ENCODE data around the gene HAVCR2. TPM values are rescaled to one million over a fixed set of nuclear protein-coding genes. Genes with fewer than 3 reads are reported as not detected.

Gene HAVCR2
- total RNA-seq, 2 donors from 2014 or later: 1.8 to 2.8 TPM

DNA sequence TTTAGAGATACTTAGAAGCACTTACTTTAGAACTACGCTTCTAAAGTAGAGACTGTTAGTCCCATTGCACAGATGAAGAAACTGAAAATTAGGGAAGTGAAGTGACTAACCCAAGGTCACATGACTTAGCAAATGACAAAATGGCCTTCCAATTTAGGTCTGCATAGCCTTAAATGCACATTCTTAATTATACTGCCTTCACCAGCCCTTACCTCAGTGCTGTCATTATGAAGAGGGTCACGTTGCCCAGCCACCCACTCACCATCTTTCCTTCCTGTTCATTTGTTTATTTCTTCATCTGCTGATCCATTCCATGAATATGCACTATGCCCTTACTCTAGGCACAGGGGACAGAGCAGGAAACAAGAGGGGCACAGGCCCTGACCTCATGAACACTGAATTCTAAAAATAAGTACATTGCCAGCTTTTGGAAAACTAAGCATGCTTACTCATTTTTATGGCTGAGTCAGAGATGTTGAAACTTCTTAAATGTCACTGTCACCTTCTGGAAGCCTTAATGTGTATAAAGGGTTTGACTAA, 8.6 kb downstream of the HAVCR2 start:
- H3K27ac ChIP-seq: no peak overlapping the region
- TF ChIP-seq POLR2A (IDR thresholded peaks at IDR 0.05): no peak
- no peak for TF ChIP-seq CTCF (IDR thresholded peaks at IDR 0.05)
- TF ChIP-seq POLR2AphosphoS5 (IDR thresholded peaks at IDR 0.05): no peak

DNA sequence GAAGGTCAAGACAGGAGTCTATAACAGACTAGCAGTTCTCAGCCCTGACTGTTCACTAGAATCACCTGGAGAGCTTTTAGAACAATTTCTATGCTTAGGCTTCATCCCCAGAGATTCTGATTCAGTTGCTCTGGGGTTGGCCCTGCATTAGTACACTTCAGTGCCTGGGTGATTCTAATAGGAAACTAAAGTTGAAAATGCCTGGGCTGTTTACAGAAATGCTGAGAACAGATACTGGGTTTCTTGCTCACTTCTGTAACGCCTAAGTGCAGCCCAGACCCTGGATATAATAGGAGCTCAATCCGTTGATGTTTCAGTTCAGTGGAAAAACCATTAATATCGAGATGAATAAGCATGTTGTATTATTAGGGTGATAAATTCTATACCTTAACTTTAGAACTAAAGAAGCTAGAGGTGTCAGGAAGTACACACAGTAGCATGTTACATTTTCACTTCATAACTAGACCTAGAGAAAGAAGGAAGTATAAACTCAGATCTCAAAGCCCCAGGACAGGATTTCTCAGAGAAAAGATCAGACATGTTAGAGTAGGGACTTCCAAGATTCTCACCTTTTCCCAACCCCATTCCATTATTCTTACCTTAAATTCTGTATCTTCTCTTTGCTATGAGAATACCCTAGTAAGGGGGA, 20.4 kb downstream of the HAVCR2 start:
- Histone ChIP-seq H3K36me3 (no peaks in the 10 kb centered on the region), H3K9me3 (no peaks in the 10 kb centered on the region), H3K27me3 (replicated peaks; ENCODE audit: insufficient read depth) (no peaks in the 10 kb centered on the region), H3K27ac (no peak overlapping the region), H3K4me1 (replicated peaks) (no peaks in the 10 kb centered on the region), H3K4me3 (no peak overlapping the region)
- TF ChIP-seq POLR2A (IDR thresholded peaks at IDR 0.05): no peak
- no peak for TF ChIP-seq POLR2AphosphoS5 (IDR thresholded peaks at IDR 0.05)
- TF ChIP-seq CTCF (IDR thresholded peaks at IDR 0.05): no peak
- intact Hi-C loops (cut with DNase I): no loop called here
- DNase-seq (ENCODE audit: low spot score): no peak
- WGBS: 84% methylated on average over 3 of the region's 3 CpGs

More for the DNA sequence above, 8.6 kb downstream of the HAVCR2 start:
- Histone ChIP-seq H3K9me3 (no peaks in the 10 kb centered on the region), H3K27me3 (replicated peaks; ENCODE audit: insufficient read depth) (no peaks in the 10 kb centered on the region), H3K36me3 (no peaks in the 10 kb centered on the region), H3K4me1 (replicated peaks) (no peaks in the 10 kb centered on the region), H3K4me3 (no peak overlapping the region)
- intact Hi-C loops (cut with DNase I): no loop called here
- no peak for DNase-seq (ENCODE audit: low spot score)
- 76% methylated on average over 2 of the region's 2 CpGs for WGBS

- WGBS: 88% methylated on average over 8 of the region's 8 CpGs
- H3K36me3 ChIP-seq: no peaks in the 10 kb centered on the region
Observed at GRCh38 chr5:157086751-157087359, 22.0 kb downstream of the HAVCR2 start.

DNA sequence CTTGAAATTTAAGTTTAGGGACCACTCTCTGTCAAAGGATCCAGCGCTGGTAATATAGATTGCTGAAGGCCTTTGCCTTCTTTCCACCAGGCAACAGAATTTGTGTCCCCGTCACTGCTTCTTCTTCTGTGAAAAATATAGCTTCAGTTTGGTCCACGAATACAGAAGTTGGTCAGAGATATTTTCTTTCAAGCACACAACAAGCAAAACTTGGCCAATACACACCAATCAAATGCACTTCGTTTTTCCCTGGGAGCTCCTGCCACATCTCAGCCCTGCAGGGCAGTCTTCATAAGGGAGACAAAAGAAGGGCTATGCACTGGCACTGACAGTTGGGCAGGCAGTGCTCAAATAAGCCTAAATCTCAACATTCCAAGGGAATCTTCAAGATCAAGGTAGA, 22.9 kb downstream of the HAVCR2 start:
- Histone ChIP-seq H3K27me3 (replicated peaks; ENCODE audit: insufficient read depth) (no peaks in the 10 kb centered on the region), H3K36me3 (no peaks in the 10 kb centered on the region), H3K9me3 (no peaks in the 10 kb centered on the region), H3K4me3 (no peak overlapping the region), H3K27ac (no peak overlapping the region), H3K4me1 (replicated peaks) (no peaks in the 10 kb centered on the region)
- TF ChIP-seq POLR2AphosphoS5 (IDR thresholded peaks at IDR 0.05) (no peak), POLR2A (IDR thresholded peaks at IDR 0.05) (no peak), CTCF (IDR thresholded peaks at IDR 0.05) (no peak)
- 89% methylated on average over 4 of the region's 4 CpGs for WGBS
- no peak for DNase-seq (ENCODE audit: low spot score)
- intact Hi-C loops (cut with DNase I): no loop called here

More at GRCh38 chr5:157086751-157087359, 22.0 kb downstream of the HAVCR2 start:
- Histone ChIP-seq H3K27me3 (replicated peaks; ENCODE audit: insufficient read depth) (no peaks in the 10 kb centered on the region), H3K9me3 (no peaks in the 10 kb centered on the region), H3K4me1 (replicated peaks) (no peaks in the 10 kb centered on the region), H3K4me3 (no peak overlapping the region), H3K27ac (no peak overlapping the region)
- TF ChIP-seq POLR2A (IDR thresholded peaks at IDR 0.05) (no peak), CTCF (IDR thresholded peaks at IDR 0.05) (no peak), POLR2AphosphoS5 (IDR thresholded peaks at IDR 0.05) (no peak)
- intact Hi-C loops (cut with DNase I): no loop called here
- no peak for DNase-seq (ENCODE audit: low spot score)

DNA sequence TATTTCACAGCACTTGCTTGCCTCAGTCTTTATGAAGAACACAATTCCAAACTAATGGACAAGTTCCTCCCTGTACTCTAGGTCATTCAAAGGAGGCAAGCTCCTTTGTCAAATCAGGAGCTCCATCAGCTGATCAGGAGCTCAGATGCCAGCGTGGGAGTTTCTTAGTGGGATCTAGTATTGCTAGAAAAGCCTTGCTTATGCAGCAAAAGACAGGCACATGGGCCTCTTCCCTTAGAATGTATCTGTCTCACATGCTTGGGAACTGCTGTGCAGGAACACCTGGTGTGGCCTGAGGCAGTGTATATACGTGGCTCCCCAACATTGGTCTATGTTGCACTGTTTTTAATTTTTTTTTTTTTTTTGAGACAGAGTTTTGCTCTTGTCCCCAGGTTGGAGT, 28.6 kb downstream of the HAVCR2 start:
- no peaks in the 10 kb centered on the region for H3K4me1 ChIP-seq (replicated peaks)
- no peak overlapping the region for H3K4me3 ChIP-seq
- no peaks in the 10 kb centered on the region for H3K36me3 ChIP-seq
- H3K9me3 ChIP-seq: no peaks in the 10 kb centered on the region
- no peaks in the 10 kb centered on the region for H3K27me3 ChIP-seq (replicated peaks; ENCODE audit: insufficient read depth)
- H3K27ac ChIP-seq: no peak overlapping the region
- intact Hi-C loops (cut with DNase I): no loop called here
- no peak for DNase-seq (ENCODE audit: low spot score)
- TF ChIP-seq POLR2A (IDR thresholded peaks at IDR 0.05) (no peak), CTCF (IDR thresholded peaks at IDR 0.05) (no peak), POLR2AphosphoS5 (IDR thresholded peaks at IDR 0.05) (no peak)
- whole genome bisulfite sequencing: 47% methylated on average over 2 of the region's 2 CpGs

All from prostate gland (tissue), 2 donors.